PC-3 (cell line): Measurements from ENCODE around the gene ATP13A3. TPM values are rescaled to one million over a fixed set of nuclear protein-coding genes. Genes with fewer than 3 reads are reported as not detected.

ENCODE experiments used
- ATAC-seq: fragments of 200-7000 bp; cut with Tn5 transposase; 2 replicates; pipeline ENCODE4 v1.9.1; 2020; ENCODE audit warnings: mild to moderate bottlenecking, moderate library complexity
- BruUV-seq: library from RNA; stranded (reverse); fragments of 400-500 nt; replicated peaks from 2 replicates; lab custom pipeline; 2021; lab: Mats Ljungman, UMichigan
- CTCF ChIA-PET: fragments of 300-600 bp; sonication (Branson Sonifier 250); formaldehyde crosslinking; loops from one replicate; lab custom pipeline; 2022; ENCODE audit warnings: antibody characterized with exemption; lab: Charles Lee
- POLR2A ChIA-PET: fragments of 300-600 bp; sonication (Branson Sonifier 250); formaldehyde crosslinking; loops from one replicate; lab custom pipeline; 2022; ENCODE audit warnings: antibody characterized with exemption; ENCODE audit not compliant: unreplicated experiment; lab: Charles Lee
- DNase-seq: peaks from one replicate; pipeline ENCODE4 v3.0.0-alpha.2; 2015
- H2AFZ ChIP-seq: fragments of 300-600 bp; sonication (generic); 2 replicates; pipeline ENCODE4 v1.6.0; 2016; ENCODE audit warnings: antibody characterized with exemption, low read length
- H3F3A ChIP-seq: fragments of 300-600 bp; sonication (generic); one replicate; pipeline ENCODE4 v1.6.0; 2017; ENCODE audit warnings: antibody characterized with exemption, low read length, control low read depth, mild to moderate bottlenecking; ENCODE audit not compliant: unreplicated experiment
- H3K27ac ChIP-seq: fragments of 300-600 bp; sonication (generic); 2 replicates; pipeline ENCODE4 v1.5.1; 2016; ENCODE audit warnings: mild to moderate bottlenecking, low read length
- H3K27me3 ChIP-seq: fragments of 300-600 bp; sonication (generic); 2 replicates; pipeline ENCODE4 v1.6.1; 2016; ENCODE audit warnings: low read length, mixed read lengths
- H3K36me3 ChIP-seq: fragments of 300-600 bp; sonication (generic); 2 replicates; pipeline ENCODE4 v1.6.1; 2016; ENCODE audit warnings: low read depth, mixed run types, low read length, mixed read lengths
- H3K4me1 ChIP-seq: fragments of 300-600 bp; sonication (generic); 2 replicates; pipeline ENCODE4 v1.5.1; 2016; ENCODE audit warnings: low read length; ENCODE audit not compliant: insufficient read depth
- H3K4me2 ChIP-seq: fragments of 300-600 bp; sonication (generic); 2 replicates; pipeline ENCODE4 v1.6.0; 2016; ENCODE audit warnings: low read length
- H3K4me3 ChIP-seq: fragments of 300-600 bp; sonication (generic); 2 replicates; pipeline ENCODE4 v1.5.1; 2016; ENCODE audit warnings: mild to moderate bottlenecking, low read length, mixed read lengths
- H3K79me2 ChIP-seq: fragments of 300-600 bp; sonication (generic); 2 replicates; pipeline ENCODE4 v1.6.1; 2017; ENCODE audit warnings: low read length, mixed read lengths
- H3K9ac ChIP-seq: fragments of 300-600 bp; sonication (generic); 2 replicates; pipeline ENCODE4 v1.6.0; 2016; ENCODE audit warnings: mild to moderate bottlenecking, low read length
- H3K9me2 ChIP-seq: fragments of 300-600 bp; sonication (generic); replicated peaks from 2 replicates; pipeline ENCODE4 v1.6.1; 2016; ENCODE audit warnings: mixed run types, low read length, mixed read lengths
- H3K9me3 ChIP-seq: fragments of 300-600 bp; sonication (generic); 2 replicates; pipeline ENCODE4 v1.6.1; 2016; ENCODE audit warnings: low read length, mixed read lengths
- H4K20me1 ChIP-seq: fragments of 300-600 bp; sonication (generic); 2 replicates; pipeline ENCODE4 v1.6.1; 2016; ENCODE audit warnings: low read length, mixed read lengths
- CTCF ChIP-seq: fragments of 300-600 bp; sonication (generic); conservative IDR thresholded peaks from 2 replicates; pipeline ENCODE4 v1.5.1; 2017; ENCODE audit warnings: antibody characterized with exemption, low read depth, mild to moderate bottlenecking, low read length
- EZH2 ChIP-seq: fragments of 300-600 bp; sonication (generic); IDR thresholded peaks from one replicate; pipeline ENCODE4 v1.6.1; 2017; ENCODE audit warnings: antibody characterized with exemption, mild to moderate bottlenecking, low read length; ENCODE audit not compliant: unreplicated experiment
- EZH2phosphoT487 ChIP-seq: fragments of 300-600 bp; sonication (generic); IDR thresholded peaks from 2 replicates; pipeline ENCODE4 v1.6.1; 2018; ENCODE audit warnings: mild to moderate bottlenecking, antibody characterized with exemption, low read length, borderline replicate concordance
- intact Hi-C: fragments of 100-400 bp; cut with micrococcal nuclease; formaldehyde crosslinking; loops from 2 replicates; pipeline ENCODE4 v1.9.0; 2023
- total RNA-seq: library from RNA; depleted of rRNA; stranded (reverse); fragments of >200 nt; gene quantifications from 2 replicates; pipeline ENCODE4 v1.2.3, GENCODE V29; 2014; rRNA removed

The ATP13A3 gene
- total RNA-seq, 1 experiment from 2014 or later = 69.4 TPM

- no peak overlapping the region for H3K9ac ChIP-seq
- ATAC-seq = no peak
- H2AFZ ChIP-seq = no peak overlapping the region
- no peaks in the 10 kb centered on the region for H3K36me3 ChIP-seq
- BruUV-seq = no TSS peak
- no peak overlapping the region for H3K4me3 ChIP-seq
- H3K4me1 ChIP-seq = no peaks in the 10 kb centered on the region
- POLR2A ChIA-PET = no interaction called here
- H3K4me2 ChIP-seq = no peak overlapping the region
- no peaks in the 10 kb centered on the region for H3K9me3 ChIP-seq
- no peaks in the 10 kb centered on the region for H4K20me1 ChIP-seq
- TF ChIP-seq EZH2 (no peak), EZH2phosphoT487 (no peak), CTCF (no peak)
- no peaks in the 10 kb centered on the region for H3K79me2 ChIP-seq
- H3F3A ChIP-seq = no peaks in the 10 kb centered on the region
- peaks cover 16% of the 10 kb centered on the region for H3K27me3 ChIP-seq
- H3K9me2 ChIP-seq = no peaks in the 10 kb centered on the region
- intact Hi-C loops = no loop called here
- CTCF ChIA-PET = no interaction called here
- no peak overlapping the region for H3K27ac ChIP-seq
- DNase-seq = no peak
These were observed 132.5 kb downstream of the ATP13A3 start for GRCh38 chr3:194354315-194354714.

Other genes with a start within 250 kb of the ATP13A3 start
- gene CPN2, start 135.7 kb downstream of the ATP13A3 start, total RNA-seq = 0.07 TPM in 1 of 2 replicates, not detected in the other
- gene LRRC15, start 117.3 kb downstream of the ATP13A3 start, total RNA-seq = 0.29 and 0.36 TPM in 2 replicates
- gene GP5, start 87.7 kb downstream of the ATP13A3 start, total RNA-seq = not detected in 2 replicates
- 15.3 and 16.6 TPM in 2 replicates for gene TMEM44, start 146.4 kb upstream of the ATP13A3 start, total RNA-seq
- gene LSG1, start 185.2 kb upstream of the ATP13A3 start, total RNA-seq = 83.8 and 102 TPM in 2 replicates
- 59.8 and 73.8 TPM in 2 replicates for gene FAM43A, start 198.9 kb upstream of the ATP13A3 start, total RNA-seq